Endodermal cell (in vitro differentiated cells): Measurements from ENCODE around the gene IQCK. TPM values are rescaled to one million over a fixed set of nuclear protein-coding genes. Genes with fewer than 3 reads are reported as not detected.
A peak's percentile ranks its signal among the peaks of the same experiment; 100 is the strongest.

Source experiments
- DNase-seq: peaks from one replicate; pipeline ENCODE4 v3.0.0-alpha.2; 2017
- H3K27ac ChIP-seq: 2 replicates; pipeline ENCODE4 v1.5.1; 2013; ENCODE audit warnings: mild to moderate bottlenecking, low read depth, low read length, moderate library complexity
- H3K27me3 ChIP-seq: 2 replicates; pipeline ENCODE4 v1.6.1; 2013; ENCODE audit warnings: mild to moderate bottlenecking, low read length, moderate library complexity; ENCODE audit not compliant: insufficient read depth, control insufficient read depth, poor library complexity, severe bottlenecking
- H3K36me3 ChIP-seq: 2 replicates; pipeline ENCODE4 v1.7.0; 2013; ENCODE audit warnings: mild to moderate bottlenecking, low read length, moderate library complexity; ENCODE audit not compliant: control insufficient read depth, insufficient read depth
- H3K4me1 ChIP-seq: one replicate; pipeline ENCODE4 v1.7.0; 2013; ENCODE audit warnings: low read length; ENCODE audit not compliant: control insufficient read depth, insufficient read depth
- H3K4me3 ChIP-seq: 2 replicates; pipeline ENCODE4 v1.5.1; 2013; ENCODE audit warnings: mild to moderate bottlenecking, low read length, moderate library complexity
- H3K9ac ChIP-seq: 2 replicates; pipeline ENCODE4 v1.6.1; 2013; ENCODE audit warnings: mild to moderate bottlenecking, low read length, moderate library complexity; ENCODE audit not compliant: poor library complexity, severe bottlenecking; ENCODE audit errors: extremely low read depth
- H3K9me3 ChIP-seq: 2 replicates; pipeline ENCODE4 v1.6.1; 2013; ENCODE audit warnings: mild to moderate bottlenecking, low read length, moderate library complexity; ENCODE audit not compliant: control insufficient read depth
- H3K27ac Mint-ChIP-seq: 2 replicates; pipeline ENCODE4 v1.8.0; 2020; ENCODE audit warnings: mixed read lengths
- H3K27me3 Mint-ChIP-seq: 2 replicates; pipeline ENCODE4 v1.8.0; 2021; ENCODE audit warnings: mild to moderate bottlenecking, mixed read lengths; ENCODE audit not compliant: insufficient read depth
- H3K36me3 Mint-ChIP-seq: 2 replicates; pipeline ENCODE4 v1.8.0; 2020; ENCODE audit warnings: low read depth, mixed read lengths
- H3K4me1 Mint-ChIP-seq: 2 replicates; pipeline ENCODE4 v1.8.0; 2020; ENCODE audit warnings: mixed read lengths
- H3K4me3 Mint-ChIP-seq: 2 replicates; pipeline ENCODE4 v1.8.0; 2020; ENCODE audit warnings: mild to moderate bottlenecking, moderate library complexity, mixed read lengths
- H3K9me3 Mint-ChIP-seq: 2 replicates; pipeline ENCODE4 v1.8.0; 2020; ENCODE audit warnings: mild to moderate bottlenecking, mixed read lengths
- CTCF ChIP-seq: fragments of 200-600 bp; sonication (generic); conservative IDR thresholded peaks from 2 replicates; pipeline ENCODE4 v1.5.0; 2021; ENCODE audit warnings: antibody characterized with exemption, mild to moderate bottlenecking
- WGBS, 2 experiments: methylation state at CpG; one replicate each; pipeline versions ENCODE4 v1.1.5 to v1.1.7; 2013; ENCODE audit warnings: missing lambda C conversion rate in 2 of 2, mixed read lengths in 1 of 2; ENCODE audit not compliant: insufficient coverage in 1 of 2, insufficient read length in 1 of 2; 5-methylcytosine and 5-hydroxymethylcytosine counted together
- total RNA-seq, 2 donors: library from RNA; stranded (reverse); fragmentation: NEBNext Ultra II Directional in 1 of 2; extraction: Animal tissue kit (Norgen Biotek cat#: 25700) in 1 of 2; gene quantifications; 2 replicates in 1 of 2; 3 replicates in 1 of 2; pipeline ENCODE4 v1.2.1, GENCODE V29; 2021

Gene IQCK
- total RNA-seq, 2 donors from 2014 or later: 21.1 to 30.1 TPM

DNA sequence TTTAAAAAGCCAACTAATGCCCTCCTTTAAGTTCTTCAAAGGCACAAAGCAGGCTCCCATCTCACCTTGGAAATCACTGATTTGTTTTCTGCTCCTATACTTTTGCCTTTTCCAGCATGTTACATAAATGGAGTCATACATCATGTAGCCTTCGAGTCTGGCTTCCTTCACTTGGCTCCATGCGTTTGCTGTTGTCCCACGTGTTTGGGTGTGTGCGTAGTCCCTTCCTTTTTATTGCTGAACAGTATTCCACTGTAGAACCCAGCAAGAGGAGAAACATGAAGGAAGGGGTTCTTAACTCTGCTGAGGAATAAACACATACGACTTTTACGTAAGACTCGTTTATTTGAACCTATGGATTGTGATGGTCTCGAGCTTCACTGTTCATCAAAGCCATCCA is 84.5 kb downstream of the IQCK start:
- Histone ChIP-seq H3K27ac (no peak overlapping the region), H3K9ac (no peak overlapping the region), H3K27me3 (no peaks in the 10 kb centered on the region), H3K36me3 (no peaks in the 10 kb centered on the region), H3K4me1 (no peaks in the 10 kb centered on the region), H3K4me3 (no peak overlapping the region), H3K9me3 (peaks cover 18% of the 10 kb centered on the region)
- H3K36me3 Mint-ChIP-seq: peaks cover 16% of the 10 kb centered on the region
- H3K27me3 Mint-ChIP-seq: peaks cover 1% of the 10 kb centered on the region
- WGBS, 2 experiments: 87 to 92% methylated on average over 8 of the region's 8 CpGs
- DNase-seq: no peak
- peaks cover 22% of the 10 kb centered on the region for H3K9me3 Mint-ChIP-seq
- H3K4me1 Mint-ChIP-seq: peaks cover 7% of the 10 kb centered on the region
- no peak for TF ChIP-seq CTCF
- H3K4me3 Mint-ChIP-seq: no peak overlapping the region
- no peak overlapping the region for H3K27ac Mint-ChIP-seq

GRCh38 chr16:19804538-19805323 is 86.7 kb downstream of the IQCK start:
- no peak for TF ChIP-seq CTCF
- H3K9me3 Mint-ChIP-seq: peaks cover 22% of the 10 kb centered on the region
- H3K4me3 Mint-ChIP-seq: no peak overlapping the region
- Histone ChIP-seq H3K4me3 (peak overlapping the region; percentile 10), H3K9ac (no peak overlapping the region), H3K27me3 (no peaks in the 10 kb centered on the region), H3K27ac (no peak overlapping the region), H3K36me3 (no peaks in the 10 kb centered on the region), H3K4me1 (no peaks in the 10 kb centered on the region), H3K9me3 (peaks cover 18% of the 10 kb centered on the region)
- 76 to 84% methylated on average over 6 to 10 of the region's 10 CpGs for WGBS, 2 experiments
- DNase-seq: peak; percentile 70
- H3K27me3 Mint-ChIP-seq: peaks cover 1% of the 10 kb centered on the region
- H3K36me3 Mint-ChIP-seq: peaks cover 20% of the 10 kb centered on the region
- peaks cover 13% of the 10 kb centered on the region for H3K4me1 Mint-ChIP-seq
- H3K27ac Mint-ChIP-seq: peak overlapping the region; percentile 74

- H3K4me3 ChIP-seq: peak overlapping the region; percentile 10
These were observed 87.5 kb downstream of the IQCK start for GRCh38 chr16:19805459-19806162.

More at GRCh38 chr16:19805459-19806162, 87.5 kb downstream of the IQCK start:
- H3K4me1 Mint-ChIP-seq: peaks cover 13% of the 10 kb centered on the region
- Histone ChIP-seq H3K9me3 (peaks cover 18% of the 10 kb centered on the region), H3K27me3 (no peaks in the 10 kb centered on the region), H3K4me1 (no peaks in the 10 kb centered on the region), H3K27ac (no peak overlapping the region), H3K9ac (no peak overlapping the region), H3K36me3 (no peaks in the 10 kb centered on the region)
- peaks cover 1% of the 10 kb centered on the region for H3K27me3 Mint-ChIP-seq
- peaks cover 23% of the 10 kb centered on the region for H3K9me3 Mint-ChIP-seq
- no peak for DNase-seq
- 90 to 100% methylated on average over 1 to 4 of the region's 4 CpGs for WGBS, 2 experiments
- H3K4me3 Mint-ChIP-seq: no peak overlapping the region
- H3K27ac Mint-ChIP-seq: no peak overlapping the region
- TF ChIP-seq CTCF: no peak
- peaks cover 21% of the 10 kb centered on the region for H3K36me3 Mint-ChIP-seq
